Ovary (tissue), 3 donors: ENCODE measurements around the gene MAZ.

ENCODE experiments used
- CTCF ChIP-seq, 3 donors: fragments of 450-650 bp in 2 of 3; fragments of 200-600 bp in 1 of 3; IDR thresholded peaks; one replicate each; pipeline versions ENCODE4 v1.5.1 to v1.8.0; 2016 to 2022; ENCODE audit warnings: antibody characterized with exemption in 3 of 3, mild to moderate bottlenecking in 1 of 3
- EP300 ChIP-seq: sonication (generic); formaldehyde crosslinking; IDR thresholded peaks from one replicate; pipeline ENCODE4 v1.6.1; 2017; ENCODE audit warnings: antibody characterized with exemption
- POLR2A ChIP-seq: fragments of 450-650 bp; IDR thresholded peaks from one replicate; pipeline ENCODE4 v1.6.1; 2017; ENCODE audit warnings: antibody characterized with exemption, mild to moderate bottlenecking, moderate library complexity
- donor health status: DM: no; HTN: no; CAD: no.

GRCh38 chr16:29808219-29808900, 2.0 kb downstream of the MAZ start:
- TF ChIP-seq POLR2A (no peak), CTCF (IDR thresholded peaks at IDR 0.05) (no peak), EP300 (no peak)
